ENCODE data around the gene MEMO1. TPM values are rescaled to one million over a fixed set of nuclear protein-coding genes. Genes with fewer than 3 reads are reported as not detected.

The MEMO1 gene
- total RNA-seq, 1 donor from 2014 or later = 32.2 TPM

DNA sequence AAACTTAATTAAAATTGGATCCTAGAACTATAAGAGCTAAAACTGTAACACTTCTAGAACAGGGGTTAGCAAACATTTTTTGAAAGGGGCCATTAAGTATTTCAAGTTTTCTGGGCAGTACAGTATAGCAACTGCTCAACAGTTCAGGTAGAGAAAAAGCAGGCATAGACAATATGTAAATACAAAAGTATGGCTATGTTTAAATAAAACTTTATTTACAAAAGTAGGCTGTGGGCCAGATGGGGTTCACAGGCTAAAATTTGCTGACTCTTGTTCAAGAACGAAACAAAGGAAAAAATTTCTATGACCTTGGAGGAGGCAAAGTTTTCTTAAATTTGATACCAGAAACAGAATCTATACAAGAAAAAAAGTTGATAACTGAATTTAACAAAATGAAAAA, 114.5 kb downstream of the MEMO1 start:
- no peak for ATAC-seq
- intact Hi-C loops (cut with DNase I) = no loop called here

DNA sequence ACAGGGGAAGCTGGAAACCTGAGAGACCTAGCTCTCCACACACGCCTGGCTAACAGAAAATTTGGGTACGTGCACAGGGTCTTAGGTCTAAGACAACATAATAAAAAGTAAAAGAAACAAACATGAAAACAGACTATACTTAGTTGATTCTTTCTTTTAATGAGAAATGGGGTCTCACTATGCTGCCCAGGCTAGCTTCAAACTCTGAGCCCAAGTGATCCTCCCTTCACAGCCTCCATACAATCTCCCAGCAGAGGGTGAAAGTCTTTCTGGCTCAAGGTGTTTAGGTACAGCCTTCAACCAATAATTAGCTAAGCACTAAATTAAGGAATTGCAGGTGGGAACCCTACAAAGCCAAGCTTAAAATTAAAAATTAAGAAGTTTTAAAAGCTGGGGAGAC, 116.2 kb downstream of the MEMO1 start:
- H3K4me1 ChIP-seq = no peaks in the 10 kb centered on the region
- H3K27me3 ChIP-seq = no peaks in the 10 kb centered on the region
- no peak for DNase-seq
- peaks cover 8% of the 10 kb centered on the region for H3K36me3 ChIP-seq
- TF ChIP-seq, protein P1, sequence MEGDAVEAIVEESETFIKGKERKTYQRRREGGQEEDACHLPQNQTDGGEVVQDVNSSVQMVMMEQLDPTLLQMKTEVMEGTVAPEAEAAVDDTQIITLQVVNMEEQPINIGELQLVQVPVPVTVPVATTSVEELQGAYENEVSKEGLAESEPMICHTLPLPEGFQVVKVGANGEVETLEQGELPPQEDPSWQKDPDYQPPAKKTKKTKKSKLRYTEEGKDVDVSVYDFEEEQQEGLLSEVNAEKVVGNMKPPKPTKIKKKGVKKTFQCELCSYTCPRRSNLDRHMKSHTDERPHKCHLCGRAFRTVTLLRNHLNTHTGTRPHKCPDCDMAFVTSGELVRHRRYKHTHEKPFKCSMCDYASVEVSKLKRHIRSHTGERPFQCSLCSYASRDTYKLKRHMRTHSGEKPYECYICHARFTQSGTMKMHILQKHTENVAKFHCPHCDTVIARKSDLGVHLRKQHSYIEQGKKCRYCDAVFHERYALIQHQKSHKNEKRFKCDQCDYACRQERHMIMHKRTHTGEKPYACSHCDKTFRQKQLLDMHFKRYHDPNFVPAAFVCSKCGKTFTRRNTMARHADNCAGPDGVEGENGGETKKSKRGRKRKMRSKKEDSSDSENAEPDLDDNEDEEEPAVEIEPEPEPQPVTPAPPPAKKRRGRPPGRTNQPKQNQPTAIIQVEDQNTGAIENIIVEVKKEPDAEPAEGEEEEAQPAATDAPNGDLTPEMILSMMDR (IDR thresholded peaks at IDR 0.05) = no peak
- H3K27ac ChIP-seq = no peak overlapping the region
- peaks cover 12% of the 10 kb centered on the region for H3K9me3 ChIP-seq
- H3K4me3 ChIP-seq = no peak overlapping the region
- intact Hi-C loops (cut with DNase I) = no loop called here
- ATAC-seq = no peak

More for the DNA sequence above, 114.5 kb downstream of the MEMO1 start:
- no peak for DNase-seq
- H3K36me3 ChIP-seq = peaks cover 5% of the 10 kb centered on the region
- H3K27ac ChIP-seq = no peak overlapping the region
- H3K9me3 ChIP-seq = peaks cover 12% of the 10 kb centered on the region
- no peaks in the 10 kb centered on the region for H3K27me3 ChIP-seq
- no peaks in the 10 kb centered on the region for H3K4me1 ChIP-seq
- TF ChIP-seq, protein P1 (IDR thresholded peaks at IDR 0.05) = no peak
- H3K4me3 ChIP-seq = no peak overlapping the region

DNA sequence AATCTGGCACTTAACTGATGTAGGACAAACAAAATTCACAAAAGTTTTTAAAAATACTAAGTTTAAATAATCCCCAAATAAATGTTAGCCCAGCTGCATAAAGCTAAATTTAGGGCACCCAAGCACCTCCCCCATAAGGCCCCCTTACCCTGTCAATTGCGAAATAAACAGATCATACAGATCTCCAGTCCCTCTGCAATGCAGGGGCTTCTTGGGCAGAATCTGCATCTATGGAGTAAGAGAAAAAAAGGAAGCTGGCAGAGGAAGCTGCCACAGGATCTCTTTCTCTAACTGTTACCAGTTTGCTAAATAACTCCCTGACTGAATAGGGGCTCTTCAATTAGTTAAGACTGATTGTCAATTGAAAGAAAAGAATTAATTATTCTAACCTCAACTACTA, 117.7 kb downstream of the MEMO1 start:
- peaks cover 8% of the 10 kb centered on the region for H3K36me3 ChIP-seq
- H3K27ac ChIP-seq = no peak overlapping the region
- intact Hi-C loops (cut with DNase I) = no loop called here
- H3K27me3 ChIP-seq = no peaks in the 10 kb centered on the region
- no peak overlapping the region for H3K4me3 ChIP-seq
- TF ChIP-seq, protein P1 (IDR thresholded peaks at IDR 0.05) = no peak
- no peaks in the 10 kb centered on the region for H3K4me1 ChIP-seq
- peaks cover 12% of the 10 kb centered on the region for H3K9me3 ChIP-seq
- ATAC-seq = peak; percentile 53
- DNase-seq = no peak

DNA sequence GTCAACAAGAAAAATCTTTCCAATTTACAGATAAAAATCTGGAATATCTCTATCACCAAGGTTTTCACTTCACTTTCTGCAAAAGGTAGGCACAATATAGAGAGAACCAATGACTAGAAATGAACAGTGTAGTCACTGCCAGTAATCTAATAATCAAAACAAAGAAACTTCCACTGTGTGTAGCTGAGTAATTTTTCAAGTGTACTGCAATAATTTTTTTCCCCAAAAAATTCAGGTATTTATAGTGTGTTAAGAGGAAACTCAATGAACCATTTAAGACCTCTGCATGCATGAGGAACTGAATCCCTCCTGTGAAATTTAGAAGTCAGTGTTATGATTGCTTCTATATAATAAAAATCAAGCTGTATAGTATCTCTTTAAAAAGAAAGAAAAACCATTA, 121.8 kb downstream of the MEMO1 start:
- DNase-seq = no peak
- Histone ChIP-seq H3K9me3 (no peaks in the 10 kb centered on the region), H3K27me3 (no peaks in the 10 kb centered on the region), H3K4me3 (no peak overlapping the region), H3K4me1 (no peaks in the 10 kb centered on the region), H3K36me3 (peaks cover 8% of the 10 kb centered on the region), H3K27ac (no peak overlapping the region)
- intact Hi-C loops (cut with DNase I) = no loop called here
- TF ChIP-seq, protein P1 (IDR thresholded peaks at IDR 0.05) = no peak
- no peak for ATAC-seq

DNA sequence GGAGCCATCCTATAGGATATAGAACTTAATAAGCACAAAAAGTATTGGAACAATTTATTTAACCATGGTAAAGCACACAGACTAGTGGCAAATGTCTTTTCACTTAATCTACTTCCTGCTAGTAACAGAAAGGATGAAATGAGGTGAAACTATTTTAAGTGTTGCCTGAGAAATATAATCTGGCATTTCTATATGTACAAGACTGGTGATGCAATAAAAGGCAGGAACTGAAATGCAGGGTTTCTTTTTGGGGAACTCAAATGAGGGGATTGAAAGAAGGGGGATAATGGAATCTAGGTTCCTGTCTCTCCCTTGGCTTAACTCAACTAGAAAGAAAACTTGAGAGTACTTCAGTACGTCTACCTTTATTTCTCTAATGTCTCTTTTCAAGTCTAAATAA, 122.3 kb downstream of the MEMO1 start:
- H3K27ac ChIP-seq = no peak overlapping the region
- H3K27me3 ChIP-seq = no peaks in the 10 kb centered on the region
- no peaks in the 10 kb centered on the region for H3K4me1 ChIP-seq
- ATAC-seq (no peak), DNase-seq (no peak)
- H3K36me3 ChIP-seq = peaks cover 8% of the 10 kb centered on the region
- TF ChIP-seq, protein P1 (IDR thresholded peaks at IDR 0.05) = no peak
- intact Hi-C loops (cut with DNase I) = no loop called here
- no peaks in the 10 kb centered on the region for H3K9me3 ChIP-seq
- no peak overlapping the region for H3K4me3 ChIP-seq

DNA sequence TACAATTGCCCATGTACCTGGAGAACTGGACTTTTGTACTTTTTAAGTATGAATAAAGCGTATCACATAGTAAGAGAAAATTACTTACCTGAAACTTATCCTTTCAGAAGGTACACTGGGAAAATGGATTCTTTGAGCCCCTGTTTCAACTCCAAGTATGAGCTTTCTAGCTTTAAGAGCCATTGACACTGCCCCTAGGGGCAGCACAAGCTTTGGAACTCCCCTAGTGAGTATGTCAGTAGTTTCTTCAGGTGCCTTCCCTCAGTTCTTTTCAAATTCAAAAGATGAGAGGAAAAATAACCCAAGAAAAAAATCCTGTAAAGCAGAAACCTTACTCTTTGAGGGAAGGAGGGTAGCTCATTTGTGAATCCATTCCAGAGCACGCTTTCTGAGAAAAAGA, 124.1 kb downstream of the MEMO1 start:
- peaks cover 8% of the 10 kb centered on the region for H3K36me3 ChIP-seq
- H3K4me3 ChIP-seq = no peak overlapping the region
- H3K9me3 ChIP-seq = no peaks in the 10 kb centered on the region
- intact Hi-C loops (cut with DNase I) = no loop called here
- DNase-seq = no peak
- H3K27ac ChIP-seq = no peak overlapping the region
- H3K27me3 ChIP-seq = no peaks in the 10 kb centered on the region
- no peak for ATAC-seq
- no peaks in the 10 kb centered on the region for H3K4me1 ChIP-seq
- TF ChIP-seq, protein P1 (IDR thresholded peaks at IDR 0.05) = peak; percentile 16

Data from upper lobe of right lung (tissue), 1 donor.